Prostate gland (tissue), 2 donors: Measurements from ENCODE around the gene CMTM2.

ENCODE experiments used
- POLR2A ChIP-seq: fragments of 450-650 bp; IDR thresholded peaks from one replicate; pipeline ENCODE4 v1.6.1; 2016; ENCODE audit warnings: antibody characterized with exemption, mild to moderate bottlenecking
- POLR2AphosphoS5 ChIP-seq: sonication (generic); formaldehyde crosslinking; IDR thresholded peaks from one replicate; pipeline ENCODE4 v1.6.1; 2017; ENCODE audit warnings: antibody characterized with exemption
- TF ChIP-seq, protein P1 (sequence below), 4 experiments: fragments of 200-600 bp in 2 of 4; fragments of 450-650 bp in 2 of 4; sonication (generic) in 2 of 4; IDR thresholded peaks; 1 replicate in 3 of 4; 2 replicates in 1 of 4; pipeline ENCODE4 v1.5.1; 2016 to 2019; ENCODE audit warnings: antibody characterized with exemption in 4 of 4, mild to moderate bottlenecking in 2 of 4, moderate library complexity in 2 of 4

DNA sequence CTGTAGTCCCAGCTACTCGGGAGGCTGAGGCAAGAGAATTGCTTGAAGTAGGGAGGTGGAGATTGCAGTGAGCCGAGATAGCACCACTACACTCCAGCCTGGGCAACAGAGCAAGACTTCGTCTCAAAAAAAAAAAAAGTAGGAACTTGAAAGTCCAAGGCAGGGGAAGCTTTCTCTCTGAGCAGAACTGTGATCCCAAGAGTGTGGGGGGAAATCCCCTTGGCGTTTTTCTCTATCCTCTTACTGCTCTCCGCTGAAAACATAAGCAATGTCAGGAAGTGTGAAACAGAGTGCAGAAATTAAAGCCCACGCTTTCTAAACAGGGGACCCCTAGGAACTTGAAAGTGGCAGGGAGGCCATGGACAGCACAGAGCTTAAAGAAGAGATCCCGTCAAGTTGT, 15.5 kb downstream of the CMTM2 start:
- no peak for TF ChIP-seq POLR2A
- TF ChIP-seq, protein P1, sequence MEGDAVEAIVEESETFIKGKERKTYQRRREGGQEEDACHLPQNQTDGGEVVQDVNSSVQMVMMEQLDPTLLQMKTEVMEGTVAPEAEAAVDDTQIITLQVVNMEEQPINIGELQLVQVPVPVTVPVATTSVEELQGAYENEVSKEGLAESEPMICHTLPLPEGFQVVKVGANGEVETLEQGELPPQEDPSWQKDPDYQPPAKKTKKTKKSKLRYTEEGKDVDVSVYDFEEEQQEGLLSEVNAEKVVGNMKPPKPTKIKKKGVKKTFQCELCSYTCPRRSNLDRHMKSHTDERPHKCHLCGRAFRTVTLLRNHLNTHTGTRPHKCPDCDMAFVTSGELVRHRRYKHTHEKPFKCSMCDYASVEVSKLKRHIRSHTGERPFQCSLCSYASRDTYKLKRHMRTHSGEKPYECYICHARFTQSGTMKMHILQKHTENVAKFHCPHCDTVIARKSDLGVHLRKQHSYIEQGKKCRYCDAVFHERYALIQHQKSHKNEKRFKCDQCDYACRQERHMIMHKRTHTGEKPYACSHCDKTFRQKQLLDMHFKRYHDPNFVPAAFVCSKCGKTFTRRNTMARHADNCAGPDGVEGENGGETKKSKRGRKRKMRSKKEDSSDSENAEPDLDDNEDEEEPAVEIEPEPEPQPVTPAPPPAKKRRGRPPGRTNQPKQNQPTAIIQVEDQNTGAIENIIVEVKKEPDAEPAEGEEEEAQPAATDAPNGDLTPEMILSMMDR (IDR thresholded peaks at IDR 0.05) = no peak
- no peak for TF ChIP-seq POLR2AphosphoS5
